ENCODE data around the gene LCLAT1. TPM values are rescaled to one million over a fixed set of nuclear protein-coding genes. Genes with fewer than 3 reads are reported as not detected.
A peak's percentile ranks its signal among the peaks of the same experiment; 100 is the strongest.

The LCLAT1 gene
- total RNA-seq: 26.0 and 29.3 TPM in 2 replicates
- long read RNA-seq, full-length matches to known transcripts: 7 of 33 reads
- long read RNA-seq, partial matches to known transcripts: 2 of 33 reads
- long read RNA-seq, other reads (novel, unspliced or antisense): 24 of 33 reads

DNA sequence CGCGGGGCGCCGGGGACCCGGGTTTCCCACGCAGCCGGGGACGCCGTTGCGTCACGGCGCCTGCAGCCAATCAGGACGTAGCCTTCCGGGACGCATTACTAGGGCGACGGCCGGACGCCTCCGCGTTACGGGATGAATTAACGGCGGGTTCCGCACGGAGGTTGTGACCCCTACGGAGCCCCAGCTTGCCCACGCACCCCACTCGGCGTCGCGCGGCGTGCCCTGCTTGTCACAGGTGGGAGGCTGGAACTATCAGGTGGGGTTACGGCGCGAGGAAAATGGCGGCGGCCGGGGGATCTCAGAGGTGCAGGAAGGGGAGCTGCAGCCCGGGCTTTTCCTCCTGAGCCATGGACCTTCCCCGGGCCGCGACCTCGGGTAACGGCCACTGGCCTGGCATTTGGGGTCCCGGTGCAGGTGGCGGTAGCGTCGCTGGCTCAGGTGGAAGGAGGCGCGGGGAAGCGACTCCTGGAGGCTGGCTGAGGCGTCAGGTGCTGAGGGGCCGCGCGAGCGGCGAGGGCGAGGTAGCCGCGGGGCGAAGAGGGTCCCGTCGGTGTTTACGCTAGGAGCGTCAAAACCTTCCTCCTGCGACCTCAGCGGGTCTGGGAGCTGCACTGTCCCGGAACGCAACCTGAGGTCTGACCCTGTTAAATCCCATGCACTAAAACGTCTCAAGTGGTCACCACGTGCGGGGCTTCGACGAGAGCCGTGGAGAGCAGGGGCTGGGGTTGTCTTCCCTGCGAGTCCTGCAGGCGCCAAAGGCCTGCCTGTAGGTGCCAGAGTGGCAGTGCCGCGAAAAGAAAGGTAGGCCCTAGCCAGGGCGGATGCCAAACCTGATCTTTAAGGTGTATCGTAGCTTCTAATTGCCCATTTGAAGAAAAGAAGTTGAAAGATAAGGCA is at the start of gene LCLAT1:
Gene LCLAT1, plus strand, starts transcription at position 98 of the 897 bp plus-strand sequence. CDS start 78,345 bp downstream, outside the sequence.
- Mint-ChIP-seq H3K9me3 (ENCODE audit: low read depth) (no peaks in the 10 kb centered on the region), H3K27ac (peak within 1 kb of the TSS; percentile 98), H3K36me3 (ENCODE audit: insufficient read depth) (no peaks in the 10 kb centered on the region), H3K27me3 (no peaks in the 10 kb centered on the region), H3K4me1 (ENCODE audit: low read depth) (peaks cover 19% of the 10 kb centered on the region), H3K4me3 (ENCODE audit: low read depth) (peak within 1 kb of the TSS; percentile 93)
- TF ChIP-seq, protein P1, sequence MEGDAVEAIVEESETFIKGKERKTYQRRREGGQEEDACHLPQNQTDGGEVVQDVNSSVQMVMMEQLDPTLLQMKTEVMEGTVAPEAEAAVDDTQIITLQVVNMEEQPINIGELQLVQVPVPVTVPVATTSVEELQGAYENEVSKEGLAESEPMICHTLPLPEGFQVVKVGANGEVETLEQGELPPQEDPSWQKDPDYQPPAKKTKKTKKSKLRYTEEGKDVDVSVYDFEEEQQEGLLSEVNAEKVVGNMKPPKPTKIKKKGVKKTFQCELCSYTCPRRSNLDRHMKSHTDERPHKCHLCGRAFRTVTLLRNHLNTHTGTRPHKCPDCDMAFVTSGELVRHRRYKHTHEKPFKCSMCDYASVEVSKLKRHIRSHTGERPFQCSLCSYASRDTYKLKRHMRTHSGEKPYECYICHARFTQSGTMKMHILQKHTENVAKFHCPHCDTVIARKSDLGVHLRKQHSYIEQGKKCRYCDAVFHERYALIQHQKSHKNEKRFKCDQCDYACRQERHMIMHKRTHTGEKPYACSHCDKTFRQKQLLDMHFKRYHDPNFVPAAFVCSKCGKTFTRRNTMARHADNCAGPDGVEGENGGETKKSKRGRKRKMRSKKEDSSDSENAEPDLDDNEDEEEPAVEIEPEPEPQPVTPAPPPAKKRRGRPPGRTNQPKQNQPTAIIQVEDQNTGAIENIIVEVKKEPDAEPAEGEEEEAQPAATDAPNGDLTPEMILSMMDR (IDR thresholded peaks at IDR 0.05; ENCODE audit: unreplicated experiment): no peak
- DNase-seq (ENCODE audit: low spot score, unreplicated experiment): peak; percentile 61

- TF ChIP-seq, protein P1 (IDR thresholded peaks at IDR 0.05; ENCODE audit: unreplicated experiment): no peak
- Mint-ChIP-seq H3K4me3 (ENCODE audit: low read depth) (no peak overlapping the region), H3K4me1 (ENCODE audit: low read depth) (peaks cover 2% of the 10 kb centered on the region), H3K9me3 (ENCODE audit: low read depth) (no peaks in the 10 kb centered on the region), H3K36me3 (ENCODE audit: insufficient read depth) (no peaks in the 10 kb centered on the region), H3K27ac (no peak overlapping the region), H3K27me3 (peaks cover 10% of the 10 kb centered on the region)
- no peak for DNase-seq (ENCODE audit: low spot score, unreplicated experiment)
Measured at GRCh38 chr2:30398084-30398873, 48.8 kb upstream of the LCLAT1 start.

DNA sequence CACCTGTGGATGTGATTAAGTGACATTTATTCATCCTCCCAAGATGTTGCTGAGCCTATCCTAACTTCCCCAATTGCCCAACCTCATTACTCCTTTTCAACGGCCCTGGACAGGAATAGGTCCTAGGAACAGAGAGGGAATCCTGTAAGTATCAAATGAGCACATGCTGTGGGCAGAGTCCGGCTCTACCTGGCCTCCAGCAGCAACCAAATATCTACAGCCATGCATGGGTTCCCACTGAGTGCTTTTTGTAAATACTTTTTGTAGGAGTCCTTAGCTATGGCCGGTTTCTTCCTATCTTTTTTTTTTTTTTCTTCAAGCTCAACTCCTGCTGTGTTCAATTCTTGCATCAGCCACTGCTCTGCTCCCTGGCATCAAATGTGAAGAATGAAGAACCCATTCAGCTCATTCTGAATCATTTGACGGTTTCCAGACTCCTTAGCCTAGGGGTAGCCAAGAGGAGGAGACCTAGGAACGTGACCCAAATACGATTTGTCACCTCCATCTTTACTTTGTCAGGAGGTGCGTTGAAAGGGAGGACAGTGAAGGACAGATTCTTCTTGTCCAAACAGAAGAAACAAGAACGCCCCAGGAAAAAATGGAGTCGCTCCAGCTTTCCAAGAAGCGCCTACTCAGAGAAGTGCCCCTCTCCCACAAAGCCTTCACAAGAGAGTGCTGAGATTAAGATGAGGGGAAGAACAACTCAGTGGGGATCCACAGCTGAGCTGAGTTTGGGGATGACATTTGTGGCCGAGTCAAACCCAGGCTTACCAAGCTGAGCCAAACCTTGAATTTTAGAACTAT is 46.7 kb upstream of the LCLAT1 start:
- Mint-ChIP-seq H3K27ac (peak overlapping the region; percentile 79), H3K4me1 (ENCODE audit: low read depth) (peaks cover 1% of the 10 kb centered on the region), H3K9me3 (ENCODE audit: low read depth) (no peaks in the 10 kb centered on the region), H3K4me3 (ENCODE audit: low read depth) (no peak overlapping the region), H3K27me3 (peaks cover 16% of the 10 kb centered on the region), H3K36me3 (ENCODE audit: insufficient read depth) (no peaks in the 10 kb centered on the region)
- TF ChIP-seq, protein P1 (IDR thresholded peaks at IDR 0.05; ENCODE audit: unreplicated experiment): no peak
- no peak for DNase-seq (ENCODE audit: low spot score, unreplicated experiment)

GRCh38 chr2:30402441-30403182 is 44.4 kb upstream of the LCLAT1 start:
- no peak overlapping the region for H3K4me3 Mint-ChIP-seq (ENCODE audit: low read depth)
- DNase-seq (ENCODE audit: low spot score, unreplicated experiment): no peak
- no peaks in the 10 kb centered on the region for H3K36me3 Mint-ChIP-seq (ENCODE audit: insufficient read depth)
- TF ChIP-seq, protein P1 (IDR thresholded peaks at IDR 0.05; ENCODE audit: unreplicated experiment): no peak
- H3K4me1 Mint-ChIP-seq (ENCODE audit: low read depth): peaks cover 1% of the 10 kb centered on the region
- H3K27me3 Mint-ChIP-seq: peaks cover 22% of the 10 kb centered on the region
- H3K27ac Mint-ChIP-seq: no peak overlapping the region
- H3K9me3 Mint-ChIP-seq (ENCODE audit: low read depth): no peaks in the 10 kb centered on the region

All from progenitor cell of endocrine pancreas (in vitro differentiated cells).